NK-92 (cell line): ENCODE data around the gene FA2H.
"Not testable (repeated sequence)": the region's sequence is repeated elsewhere in the genome, so short reads cannot be mapped to it uniquely, and the experiment has no call there.

ENCODE experiments used
- DNase-seq: peaks from one replicate; lab custom pipeline; 2025; ENCODE audit not compliant: unreplicated experiment; lab: John Stamatoyannopoulos, UW

FA2H gene

DNA sequence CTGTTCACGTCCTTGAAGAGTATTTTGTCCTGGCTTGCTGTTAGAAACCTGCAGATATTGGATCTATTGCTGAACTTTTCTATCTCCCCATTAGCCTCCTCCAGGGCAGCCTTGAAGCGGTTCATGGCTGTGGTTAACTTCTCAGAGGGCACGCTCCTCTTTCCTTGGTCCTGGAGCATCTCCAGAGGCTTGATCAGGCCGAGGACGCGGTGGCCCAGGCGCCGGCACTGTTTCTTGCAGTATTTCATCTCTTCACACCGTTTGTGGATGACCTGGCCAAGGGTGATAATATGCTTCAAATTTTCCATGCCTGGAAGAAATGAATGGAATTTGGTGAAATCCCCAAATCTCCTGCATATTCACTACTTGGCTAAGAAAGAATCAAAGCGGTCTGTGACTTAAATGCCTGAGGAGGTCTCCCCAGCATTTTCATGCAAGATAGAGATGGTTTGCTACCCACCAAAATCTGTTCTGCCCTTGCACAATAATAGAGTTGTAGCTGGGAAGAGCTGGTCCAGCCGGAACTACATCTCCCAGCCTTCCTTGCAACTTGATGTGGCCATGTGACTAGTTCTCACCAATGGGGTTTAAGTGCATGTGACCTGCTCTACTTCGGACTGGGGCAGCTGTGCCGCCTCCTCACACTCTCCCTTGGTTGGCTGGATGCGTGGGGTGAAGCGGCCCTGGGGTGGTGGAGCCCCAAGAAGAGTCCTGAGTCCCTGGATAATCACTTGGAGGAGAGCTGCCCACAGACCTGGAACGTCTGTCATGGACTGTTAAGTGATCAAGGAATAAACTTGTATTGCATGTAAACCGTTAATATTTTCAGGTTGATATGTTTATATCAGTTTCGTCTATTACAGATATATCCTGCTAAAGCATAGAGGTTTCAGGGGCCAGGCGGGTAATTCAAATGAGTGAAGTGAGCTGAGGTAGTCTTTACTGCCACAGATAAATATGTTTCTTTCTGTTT is 78.9 kb downstream of the FA2H start:
- no peak for DNase-seq

DNA sequence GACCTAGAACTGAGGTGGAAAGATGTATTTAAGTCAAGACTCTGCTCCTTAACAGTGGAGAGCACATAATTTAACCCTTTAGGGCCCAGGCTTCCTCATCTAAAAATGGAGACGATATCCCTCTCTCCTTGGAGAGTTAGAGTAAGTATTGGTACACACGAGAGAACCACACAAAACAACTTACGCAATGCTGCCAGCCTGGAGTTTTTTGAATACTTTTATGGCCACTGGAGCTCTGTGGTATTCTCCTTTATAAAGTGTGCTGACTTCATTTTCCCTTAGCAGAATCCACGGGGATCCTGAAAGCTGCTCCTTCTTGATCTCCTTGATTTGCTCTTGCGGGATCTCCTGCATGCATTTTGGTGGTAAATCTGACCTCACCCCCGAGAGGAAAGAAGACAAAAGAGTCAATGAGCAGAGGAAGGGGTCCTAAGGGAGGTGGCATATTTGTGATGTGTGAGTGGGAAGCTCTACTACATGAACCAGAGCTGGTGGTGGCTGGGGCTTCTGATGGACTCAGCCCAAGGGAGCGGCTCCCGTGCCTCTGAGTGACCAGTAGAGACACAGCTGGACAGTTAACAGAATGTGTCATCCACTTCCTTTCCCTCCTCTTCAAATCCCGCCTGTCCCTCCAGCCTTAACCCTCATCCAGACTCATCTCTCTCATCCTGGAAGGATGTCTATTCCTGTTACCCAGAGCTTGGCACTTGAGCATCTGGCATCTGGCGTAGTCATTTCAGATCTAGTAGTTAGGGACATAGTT is 83.3 kb downstream of the FA2H start:
- DNase-seq = no peak

GRCh38 chr16:74682556-74682955 is 92.1 kb downstream of the FA2H start:
- no peak for DNase-seq

- no peak for DNase-seq
These were observed 93.9 kb downstream of the FA2H start for GRCh38 chr16:74680681-74681080.

DNA sequence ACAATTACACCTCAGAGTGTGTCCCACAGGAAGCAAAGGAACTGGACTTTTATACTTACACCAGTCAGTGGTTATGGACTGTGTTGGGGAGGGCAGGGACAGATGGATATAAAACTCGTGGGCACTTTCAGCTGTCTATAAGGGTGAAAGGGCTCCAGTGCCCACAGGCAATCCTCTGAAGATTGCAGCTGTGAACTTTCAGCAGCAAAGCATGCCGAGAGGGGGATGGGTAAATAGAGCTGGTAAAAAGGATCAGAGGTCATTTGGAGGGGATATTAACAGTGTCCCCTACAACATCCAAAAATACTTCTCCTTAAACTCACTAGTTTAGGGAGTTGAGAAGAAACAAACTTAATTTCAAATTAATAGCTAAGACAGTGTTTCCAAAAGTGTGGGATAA is 94.6 kb downstream of the FA2H start:
- no peak for DNase-seq

- DNase-seq = no peak
These were observed 96.8 kb downstream of the FA2H start for GRCh38 chr16:74677868-74678267.

DNA sequence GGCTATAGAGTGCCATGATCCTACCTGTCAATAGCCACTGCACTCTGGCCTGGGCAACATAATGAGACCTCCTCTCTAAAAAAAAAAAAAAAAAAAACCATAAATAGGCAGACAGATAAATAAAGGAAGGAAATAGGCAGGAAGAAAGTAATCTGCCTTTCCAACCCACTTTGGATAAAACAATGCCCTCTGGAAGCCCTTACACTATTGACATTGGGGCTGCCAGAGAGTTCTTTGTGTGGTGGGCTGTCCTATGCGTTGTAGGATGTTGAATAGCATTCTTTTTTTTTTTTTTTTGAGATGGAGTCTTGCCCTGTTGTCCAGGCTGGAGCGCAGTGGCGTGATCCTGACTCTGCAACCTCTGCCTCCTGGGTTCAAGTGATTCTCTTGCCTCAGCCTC is 100.7 kb downstream of the FA2H start:
- no peak for DNase-seq

DNA sequence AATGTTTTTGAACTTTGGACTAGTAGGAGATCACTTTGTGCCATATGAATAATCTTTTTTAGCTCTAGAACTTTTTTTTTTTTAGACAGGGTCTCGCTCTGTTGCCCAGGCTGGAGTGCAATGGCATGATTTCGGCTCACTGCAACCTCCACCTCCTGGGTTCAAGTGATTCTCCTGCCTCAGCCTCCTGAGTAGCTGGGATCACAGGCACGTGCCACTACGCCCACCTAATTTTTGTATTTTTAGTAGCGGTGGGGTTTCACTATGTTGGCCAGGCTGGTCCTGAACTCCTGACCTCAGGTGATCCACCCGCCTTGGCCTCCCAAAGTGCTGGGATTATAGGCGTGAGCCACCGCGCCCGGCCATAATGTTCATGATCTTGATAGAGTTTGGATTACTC is 105.7 kb downstream of the FA2H start:
- not testable (repeated sequence) for DNase-seq

GRCh38 chr16:74667255-74667700 is 107.3 kb downstream of the FA2H start:
- no peak for DNase-seq

- peak; percentile 80 for DNase-seq
These were observed 108.0 kb downstream of the FA2H start, which contains the start of gene RFWD3 for GRCh38 chr16:74666425-74667254. RFWD3 (minus strand) TSS chr16:74666877; CDS start chr16:74661449, 5,428 bp downstream.

GRCh38 chr16:74666010-74666421 is 108.6 kb downstream of the FA2H start:
- DNase-seq = no peak
